Stimulated activated CD4-positive, alpha-beta T cell treated with anti-CD3 and anti-CD28 coated beads, Interleukin-1b, Interleukin-23, amount 100 ng/mL, for 4 hours (primary cell): ENCODE data around the gene SGMS1.

Source experiments
- DNase-seq, 2 donors: peaks; one replicate each; pipeline ENCODE4 v3.0.0-alpha.2; 2020; ENCODE audit warnings: low read depth in 2 of 2

SGMS1 gene

DNA sequence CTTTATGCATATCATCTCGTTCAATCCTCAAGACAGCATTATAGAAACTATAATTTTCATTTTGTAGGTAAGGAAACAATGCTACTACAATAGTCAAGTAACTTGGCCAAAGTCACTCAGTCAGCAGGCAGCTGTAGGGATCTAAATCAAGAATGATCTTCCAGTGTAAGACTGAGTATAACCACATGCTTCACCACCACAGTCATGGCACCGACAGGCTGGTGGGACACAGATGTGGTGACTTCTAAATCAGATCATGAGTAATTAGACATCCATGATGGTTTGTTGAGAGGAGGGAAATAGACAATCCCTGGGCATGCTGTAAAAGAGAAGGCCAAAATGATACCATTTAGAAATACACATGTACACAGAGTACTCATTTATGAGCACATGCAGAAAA, 288.4 kb downstream of the SGMS1 start:
- DNase-seq: no peak

- DNase-seq: no peak
These were observed 289.5 kb downstream of the SGMS1 start for GRCh38 chr10:50334273-50334672.

GRCh38 chr10:50333872-50334271, 289.9 kb downstream of the SGMS1 start:
- DNase-seq: no peak

DNA sequence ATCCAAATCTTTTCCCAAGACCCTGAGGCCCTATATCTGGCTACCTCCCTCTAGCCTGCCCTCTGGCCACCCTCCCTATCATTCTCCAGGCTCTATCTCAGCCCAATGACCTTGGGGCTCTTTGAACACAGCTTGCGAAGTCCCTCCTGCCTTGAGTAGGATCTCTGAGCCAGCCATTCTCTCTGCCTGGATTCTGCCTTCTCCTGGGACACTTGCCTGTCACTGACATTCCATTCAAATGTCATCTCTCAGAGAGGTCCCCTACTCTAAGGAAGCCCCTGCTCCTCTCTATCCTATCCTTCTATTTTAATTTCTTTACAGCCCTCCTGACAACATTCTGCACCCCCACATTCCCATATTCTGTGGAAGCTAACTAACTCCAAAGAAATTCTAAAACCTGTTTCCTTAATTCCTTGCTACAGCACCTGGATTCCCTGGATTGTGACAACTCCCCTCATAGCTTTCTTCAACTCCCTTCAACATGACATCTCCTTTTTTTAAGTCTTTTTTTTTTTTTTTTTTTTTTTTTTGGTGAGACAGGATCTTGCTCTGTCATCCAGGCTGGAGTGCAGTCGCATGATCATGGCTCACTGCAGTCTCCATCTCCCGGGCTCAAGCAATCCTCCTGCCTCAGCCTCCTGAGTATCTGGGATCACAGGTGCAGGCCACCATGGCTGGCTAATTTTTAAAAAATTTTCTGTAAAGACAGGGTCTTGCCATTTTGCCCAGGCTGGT, 291.5 kb downstream of the SGMS1 start:
- no peak for DNase-seq

GRCh38 chr10:50331486-50331885, 292.3 kb downstream of the SGMS1 start:
- DNase-seq: no peak

GRCh38 chr10:50326757-50327701, 296.7 kb downstream of the SGMS1 start:
- DNase-seq: no peak

DNA sequence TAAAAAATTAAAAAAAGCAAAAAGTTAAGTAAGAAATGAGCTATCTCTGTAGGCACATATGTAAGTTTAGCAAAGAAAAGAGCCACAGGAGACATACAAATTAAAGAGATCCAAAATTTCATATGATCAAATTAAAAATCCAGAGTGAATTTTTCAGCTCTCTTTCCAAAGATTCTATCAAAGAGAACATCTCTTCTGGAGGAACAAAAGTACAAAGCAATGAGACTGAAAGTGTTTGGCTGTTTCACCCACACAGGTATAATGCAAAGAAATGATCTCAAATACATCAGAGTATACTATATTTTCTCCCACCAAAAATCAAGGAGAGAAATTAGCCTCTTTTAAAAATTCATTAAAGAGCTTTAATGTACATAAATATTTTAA, 297.6 kb downstream of the SGMS1 start:
- DNase-seq: no peak

DNA sequence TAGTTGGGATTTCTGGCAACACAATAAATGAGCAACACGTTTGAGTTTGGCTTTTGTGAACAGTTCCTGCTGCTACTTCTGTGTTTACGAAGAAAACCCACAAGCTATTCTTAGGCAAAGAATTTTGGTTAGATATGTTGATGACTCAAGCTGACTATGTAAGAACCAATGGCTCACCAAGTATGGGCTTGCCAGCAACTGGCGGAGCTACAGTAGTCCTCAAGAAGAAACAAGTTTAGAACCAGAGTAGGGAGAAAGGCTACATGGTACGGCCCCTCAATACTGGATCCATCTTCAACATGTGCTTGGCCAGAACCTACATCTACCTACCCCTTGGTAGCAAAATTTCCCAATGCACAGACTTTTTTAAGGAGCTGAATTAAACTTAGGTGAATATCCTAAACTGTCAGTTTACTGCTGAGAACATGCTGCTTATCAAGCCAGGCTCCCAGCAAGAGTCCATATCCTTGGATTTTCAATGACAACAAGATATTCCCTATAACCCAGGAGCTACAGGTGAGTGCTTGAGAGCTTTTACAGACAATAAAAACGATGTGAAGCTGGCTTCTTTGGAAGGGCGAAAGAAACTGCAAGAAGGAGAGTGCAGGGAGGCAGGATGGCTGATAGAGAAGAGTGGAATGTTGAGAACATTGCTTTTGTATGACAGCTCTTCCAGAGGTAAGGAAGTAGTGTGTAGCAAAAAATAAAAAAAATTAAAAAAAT, 298.1 kb downstream of the SGMS1 start:
- no peak for DNase-seq

DNA sequence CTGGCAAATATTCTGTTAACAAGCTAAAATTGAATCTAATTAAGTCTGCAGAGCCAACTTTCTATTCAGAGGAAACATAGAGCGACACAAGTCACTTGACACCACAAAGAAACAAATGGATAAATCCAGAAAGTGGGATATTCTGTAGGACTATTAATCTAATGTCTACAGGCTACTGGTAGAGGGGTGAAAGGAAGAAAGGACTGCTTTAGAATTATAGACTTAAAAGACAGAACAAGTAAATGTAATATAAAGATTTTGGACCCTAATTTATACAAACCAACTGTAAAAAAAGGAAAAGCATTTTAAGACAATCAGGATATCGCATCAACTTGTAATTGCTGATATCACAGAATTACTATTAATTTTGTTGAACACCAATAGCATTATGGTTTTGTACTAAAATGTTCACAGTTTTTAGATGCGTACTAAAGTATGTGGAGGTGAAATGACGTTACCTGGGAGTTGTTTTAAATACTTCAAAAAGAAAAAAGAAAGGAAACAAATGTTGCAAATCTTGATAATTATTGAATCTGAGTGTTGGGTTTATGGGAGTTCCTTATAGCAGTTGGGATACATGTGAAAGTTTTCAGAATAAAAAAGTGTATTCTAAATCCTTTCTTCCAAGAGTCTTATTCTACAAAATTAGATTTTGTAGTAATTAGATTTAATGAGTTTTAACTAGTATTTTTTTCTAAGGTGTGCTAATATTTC, 298.9 kb downstream of the SGMS1 start:
- no peak for DNase-seq

GRCh38 chr10:50324046-50324445, 299.7 kb downstream of the SGMS1 start:
- no peak for DNase-seq

GRCh38 chr10:50322077-50322476, 301.7 kb downstream of the SGMS1 start:
- no peak for DNase-seq

DNA sequence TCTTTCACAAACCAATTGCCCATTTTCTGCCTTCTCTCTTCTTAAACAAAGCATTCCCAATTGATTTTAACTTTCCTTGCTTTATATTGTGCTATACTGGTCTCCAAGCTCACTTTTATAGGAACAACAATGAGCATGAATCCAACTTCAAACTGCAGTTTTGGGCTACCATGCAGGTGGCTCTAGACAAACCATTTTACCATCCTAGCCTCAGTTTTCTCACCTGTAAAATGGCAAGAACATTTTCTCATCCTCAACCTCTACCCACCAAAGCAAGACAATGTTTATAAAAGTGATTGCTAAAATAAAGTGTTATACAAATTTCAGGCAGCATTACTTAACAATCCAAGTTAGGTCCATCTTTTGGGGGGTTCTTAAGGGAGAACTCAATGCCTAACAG, 305.6 kb downstream of the SGMS1 start:
- no peak for DNase-seq

DNA sequence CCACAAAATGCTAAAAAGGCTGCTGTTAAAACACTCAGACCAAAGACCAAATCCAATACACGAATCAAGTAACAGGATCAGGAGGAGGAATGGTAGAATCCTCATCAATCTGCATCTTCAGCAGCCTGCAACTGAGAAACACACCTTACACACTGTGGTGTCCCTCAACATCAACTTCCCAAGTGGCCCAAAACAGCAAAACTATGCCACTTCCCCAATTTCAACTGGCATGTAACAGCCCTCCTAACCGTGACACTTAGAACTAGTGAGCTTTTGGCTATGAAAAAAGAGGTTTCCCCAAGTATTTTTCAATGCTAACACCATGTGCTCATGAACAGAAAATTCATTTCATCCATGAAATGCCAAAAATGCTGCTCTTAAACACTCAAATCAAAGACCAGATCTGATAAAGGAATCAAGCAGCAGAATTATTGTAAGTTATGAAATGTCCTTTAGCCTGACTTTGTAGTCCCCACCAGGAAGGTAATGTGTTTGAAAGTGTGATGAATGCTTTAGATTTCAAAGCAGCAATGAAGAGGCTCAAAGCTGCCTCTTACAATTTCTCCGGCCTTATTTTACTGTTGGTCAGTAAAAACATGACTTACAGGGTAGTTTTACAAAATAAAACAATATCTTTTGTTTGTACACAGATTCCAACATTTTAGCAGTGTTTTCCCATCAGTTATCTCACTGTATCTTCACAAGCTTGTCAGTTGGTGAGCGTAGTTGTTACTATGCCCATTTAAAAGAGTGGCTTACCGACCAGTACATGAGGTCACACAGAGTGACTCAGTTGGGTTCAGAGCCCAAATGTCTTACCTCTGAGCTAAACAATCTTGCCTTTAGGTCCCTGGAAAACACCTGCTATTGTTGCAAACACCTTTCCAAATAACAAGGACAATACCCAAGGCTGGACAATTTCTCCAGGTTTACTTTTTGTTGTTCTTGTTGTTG, 306.8 kb downstream of the SGMS1 start:
- no peak for DNase-seq

GRCh38 chr10:50316174-50316573, 307.6 kb downstream of the SGMS1 start:
- DNase-seq: no peak

DNA sequence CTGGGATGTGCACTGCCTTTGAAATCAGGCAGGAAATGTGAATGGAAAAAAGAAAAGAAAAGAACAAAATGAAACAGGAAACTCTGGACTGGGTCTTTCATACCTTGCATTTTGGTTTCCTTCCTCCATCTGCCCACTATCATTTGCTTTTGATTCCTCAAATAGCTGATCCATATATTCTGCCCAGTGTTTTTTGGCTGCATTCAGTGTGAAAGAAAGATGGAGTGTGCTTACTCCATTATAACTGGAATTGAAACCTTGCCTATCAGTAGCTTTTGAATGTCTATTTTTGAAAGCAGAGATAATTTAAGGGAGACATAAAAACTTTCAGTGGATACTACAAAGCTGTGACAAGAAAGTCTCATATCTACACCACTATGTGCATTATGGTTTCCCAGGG, 308.3 kb downstream of the SGMS1 start:
- no peak for DNase-seq

GRCh38 chr10:50314169-50315071, 309.3 kb downstream of the SGMS1 start:
- no peak for DNase-seq

GRCh38 chr10:50312464-50313437, 311.0 kb downstream of the SGMS1 start:
- DNase-seq: no peak

- DNase-seq: peak in 1 of 2 donors; percentile 12
These were observed 313.1 kb downstream of the SGMS1 start for GRCh38 chr10:50310560-50311174.
